GM12874 (cell line): ENCODE results near the gene GPATCH11.

Experiments
- CTCF ChIP-seq: IDR thresholded peaks from 2 replicates; pipeline ENCODE4 v1.5.1; 2011; ENCODE audit warnings: low read depth, mild to moderate bottlenecking, control low read depth, low read length, moderate library complexity; ENCODE audit not compliant: insufficient read depth

The GPATCH11 gene

GRCh38 chr2:37125416-37125815 is 41.1 kb downstream of the GPATCH11 start:
- TF ChIP-seq CTCF = no peak

GRCh38 chr2:37132914-37133313 is 48.6 kb downstream of the GPATCH11 start:
- no peak for TF ChIP-seq CTCF

GRCh38 chr2:37142546-37142945 is 58.2 kb downstream of the GPATCH11 start:
- TF ChIP-seq CTCF = no peak

- no peak for TF ChIP-seq CTCF
These were observed 59.7 kb downstream of the GPATCH11 start for GRCh38 chr2:37143974-37144373.

- TF ChIP-seq CTCF = no peak
These were observed 61.7 kb downstream of the GPATCH11 start for GRCh38 chr2:37146062-37146461.

- no peak for TF ChIP-seq CTCF
These were observed 64.0 kb downstream of the GPATCH11 start for GRCh38 chr2:37148325-37148724.
